HepG2 (cell line): ENCODE data around the gene TIMM10. TPM values are rescaled to one million over a fixed set of nuclear protein-coding genes. Genes with fewer than 3 reads are reported as not detected.
A peak's percentile ranks its signal among the peaks of the same experiment; 100 is the strongest.

ENCODE experiments used
- CCAR2 ChIP-seq: fragments of 200-400 bp; formaldehyde crosslinking; optimal IDR thresholded peaks from 2 replicates; pipeline ENCODE3; 2018; ENCODE audit warnings: low read depth, mild to moderate bottlenecking, low read length, moderate library complexity
- ETV6 ChIP-seq: sonication (generic); formaldehyde crosslinking; conservative IDR thresholded peaks from 2 replicates; pipeline ENCODE4 v1.4.0; 2020; ENCODE audit warnings: missing genetic modification reagents
- HBP1 ChIP-seq: IDR thresholded peaks from 2 replicates; pipeline ENCODE4 v1.6.1; 2016; ENCODE audit warnings: low read depth, control low read depth
- HOXD1 ChIP-seq: sonication (generic); formaldehyde crosslinking; IDR thresholded peaks from 2 replicates; pipeline ENCODE4 v1.5.0; 2020; ENCODE audit warnings: missing genetic modification reagents
- KDM6A ChIP-seq: IDR thresholded peaks from 2 replicates; pipeline ENCODE4 v1.6.1; 2016; ENCODE audit warnings: low read depth
- SP1 ChIP-seq, 2 experiments: fragments of 450-650 bp in 1 of 2; sonication (generic) in 1 of 2; formaldehyde crosslinking in 1 of 2; IDR thresholded peaks; 2 replicates each; pipeline versions ENCODE4 v1.4.0 to v1.6.1; 2016 to 2020; ENCODE audit warnings: missing genetic modification reagents in 1 of 2
- TRAFD1 ChIP-seq: sonication (generic); formaldehyde crosslinking; IDR thresholded peaks from 2 replicates; pipeline ENCODE4 v1.5.1; 2020; ENCODE audit warnings: missing genetic modification reagents, mild to moderate bottlenecking, borderline replicate concordance
- ZNF451 ChIP-seq: sonication (generic); formaldehyde crosslinking; IDR thresholded peaks from 2 replicates; pipeline ENCODE4 v1.5.0; 2020; ENCODE audit warnings: mild to moderate bottlenecking, missing genetic modification reagents
- ZNF556 ChIP-seq: sonication (generic); formaldehyde crosslinking; IDR thresholded peaks from 2 replicates; pipeline ENCODE4 v1.4.0; 2020; ENCODE audit warnings: mild to moderate bottlenecking, missing genetic modification reagents, borderline replicate concordance
- ZNF710 ChIP-seq: sonication (generic); formaldehyde crosslinking; IDR thresholded peaks from 2 replicates; pipeline ENCODE4 v1.5.0; 2020; ENCODE audit warnings: mild to moderate bottlenecking, missing genetic modification reagents, borderline replicate concordance
- ZNF770 ChIP-seq: sonication (generic); formaldehyde crosslinking; IDR thresholded peaks from 2 replicates; pipeline ENCODE4 v1.5.0; 2020; ENCODE audit warnings: mild to moderate bottlenecking, missing genetic modification reagents
- ZNF792 ChIP-seq: IDR thresholded peaks from 2 replicates; pipeline ENCODE4 v1.6.1; 2016
- ZSCAN31 ChIP-seq: sonication (generic); formaldehyde crosslinking; IDR thresholded peaks from 2 replicates; pipeline ENCODE4 v1.5.0; 2020; ENCODE audit warnings: low read depth, mild to moderate bottlenecking, missing genetic modification reagents
- ZZZ3 ChIP-seq: sonication (generic); formaldehyde crosslinking; IDR thresholded peaks from 2 replicates; pipeline ENCODE4 v1.4.0; 2020; ENCODE audit warnings: missing genetic modification reagents, mild to moderate bottlenecking, borderline replicate concordance
- polyA plus RNA-seq, 8 experiments: library from polyadenylated mRNA; depleted of rRNA in 3 of 8; stranded (reverse) in 7 of 8; unstranded in 1 of 8; fragments of >200 nt; fragmentation: Illumina TruSeq in 4 of 8; extraction: Trizol in 4 of 8; gene quantifications; 2 replicates each; pipeline versions ENCODE4 v1.2.1 to v1.2.3, GENCODE V29; 2011 to 2016; ENCODE audit warnings: low read depth in 4 of 8, missing spikeins in 1 of 8, mixed read lengths in 1 of 8; ENCODE audit not compliant: insufficient read depth in 1 of 8
- total RNA-seq, 5 experiments: library from RNA; depleted of rRNA; stranded (reverse); fragments of >200 nt; fragmentation: Illumina TruSeq; extraction: Trizol; gene quantifications; 2 replicates each; pipeline ENCODE4 v1.2.3, GENCODE V29; 2016; ENCODE audit warnings: low read depth in 1 of 5
- TF ChIP-seq, protein P1 (sequence below): sonication (generic); formaldehyde crosslinking; IDR thresholded peaks from 2 replicates; pipeline ENCODE4 v1.4.0; 2020; ENCODE audit warnings: mild to moderate bottlenecking, missing genetic modification reagents
- TF ChIP-seq, protein P2 (sequence below): sonication (generic); formaldehyde crosslinking; IDR thresholded peaks from 2 replicates; pipeline ENCODE4 v1.5.0; 2020; ENCODE audit warnings: mild to moderate bottlenecking, low read depth, missing genetic modification reagents, borderline replicate concordance
- TF ChIP-seq, protein P3 (sequence below): sonication (generic); formaldehyde crosslinking; IDR thresholded peaks from 2 replicates; pipeline ENCODE4 v1.4.0; 2020; ENCODE audit warnings: mild to moderate bottlenecking, low read depth, missing genetic modification reagents

The TIMM10 gene
- total and polyA plus RNA-seq, 2 of the 13 experiments (the other 11 are each of a cell fraction or from before 2014, with no cell fraction given) = 67.8 to 82.2 TPM

DNA sequence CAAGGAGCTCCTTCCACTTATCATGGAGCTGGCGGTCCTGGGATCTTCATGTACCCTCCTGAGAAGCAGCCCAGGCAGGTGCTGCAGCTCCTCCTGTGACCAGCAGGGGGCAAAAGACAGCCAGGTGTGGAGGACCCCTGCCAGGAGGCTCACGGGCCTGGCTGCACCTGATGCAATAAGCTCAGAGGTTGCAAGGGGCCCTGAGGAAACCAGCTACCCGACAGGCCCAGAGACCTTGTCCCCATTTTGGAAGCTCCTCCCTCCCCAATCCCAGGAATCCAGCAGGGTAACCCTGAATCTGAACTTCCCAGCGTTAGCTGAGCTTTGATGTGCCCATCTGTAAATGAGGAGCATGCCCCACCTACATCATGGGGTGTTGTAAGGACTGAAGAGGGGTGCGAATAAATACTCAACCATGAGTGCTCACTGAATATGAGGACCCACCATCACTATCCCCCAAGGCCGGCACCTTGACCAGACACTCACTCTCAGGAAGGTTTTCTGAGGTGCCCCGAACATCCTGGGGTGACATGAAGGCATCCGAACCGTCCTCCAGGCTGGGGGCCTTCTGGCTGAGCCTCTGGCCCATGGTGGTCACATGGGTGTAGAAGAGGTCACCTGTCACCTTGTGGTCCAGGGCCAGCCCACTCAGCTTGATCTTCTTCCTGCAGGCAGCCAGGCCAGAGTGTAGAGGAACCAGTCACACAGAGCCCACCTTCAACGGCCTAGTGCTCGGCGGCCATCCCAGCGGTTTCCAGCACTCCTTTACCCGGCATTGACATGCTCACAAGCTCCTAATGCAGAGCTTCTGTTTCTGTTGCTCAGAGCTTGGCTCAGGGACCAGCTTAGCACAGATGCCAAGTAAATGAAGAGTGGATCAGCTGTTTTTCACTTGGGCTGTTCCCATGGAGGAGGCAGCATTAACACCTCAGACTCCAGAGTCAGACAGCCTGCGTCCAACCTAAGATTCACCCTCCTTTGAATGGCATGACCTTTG, 36.7 kb downstream of the TIMM10 start (continued):
- peak; percentile 50 for TF ChIP-seq ZNF770 (CRISPR knock-in tag)
- no peak for TF ChIP-seq ETV6 (CRISPR knock-in tag)
- TF ChIP-seq KDM6A (CRISPR knock-in tag) = no peak
- TF ChIP-seq, protein P1, sequence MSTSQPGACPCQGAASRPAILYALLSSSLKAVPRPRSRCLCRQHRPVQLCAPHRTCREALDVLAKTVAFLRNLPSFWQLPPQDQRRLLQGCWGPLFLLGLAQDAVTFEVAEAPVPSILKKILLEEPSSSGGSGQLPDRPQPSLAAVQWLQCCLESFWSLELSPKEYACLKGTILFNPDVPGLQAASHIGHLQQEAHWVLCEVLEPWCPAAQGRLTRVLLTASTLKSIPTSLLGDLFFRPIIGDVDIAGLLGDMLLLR (CRISPR knock-in tag) = no peak
- TF ChIP-seq ZNF792 (CRISPR knock-in tag) = no peak
- peak; percentile 22; the same call in 1 of the 2 replicates for TF ChIP-seq ZNF556 (CRISPR knock-in tag)
- no peak for TF ChIP-seq CCAR2
- TF ChIP-seq, protein P2, sequence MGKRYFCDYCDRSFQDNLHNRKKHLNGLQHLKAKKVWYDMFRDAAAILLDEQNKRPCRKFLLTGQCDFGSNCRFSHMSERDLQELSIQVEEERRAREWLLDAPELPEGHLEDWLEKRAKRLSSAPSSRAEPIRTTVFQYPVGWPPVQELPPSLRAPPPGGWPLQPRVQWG (CRISPR knock-in tag) = no peak
- no peak; the same call in 1 of the 2 replicates for TF ChIP-seq HOXD1 (CRISPR knock-in tag)
- TF ChIP-seq SP1 (IDR thresholded peaks at IDR 0.05) = no peak
- peak; percentile 27; the same call in 1 of the 2 replicates for TF ChIP-seq SP1 (CRISPR knock-in tag; IDR thresholded peaks at IDR 0.05)
- TF ChIP-seq HBP1 (CRISPR knock-in tag) = no peak
- no peak for TF ChIP-seq ZNF451 (CRISPR knock-in tag)
- TF ChIP-seq ZNF710 (CRISPR knock-in tag) = no peak
- TF ChIP-seq ZSCAN31 (CRISPR knock-in tag) = no peak; the same call in 1 of the 2 replicates
- TF ChIP-seq TRAFD1 (CRISPR knock-in tag) = no peak
- TF ChIP-seq, protein P3, sequence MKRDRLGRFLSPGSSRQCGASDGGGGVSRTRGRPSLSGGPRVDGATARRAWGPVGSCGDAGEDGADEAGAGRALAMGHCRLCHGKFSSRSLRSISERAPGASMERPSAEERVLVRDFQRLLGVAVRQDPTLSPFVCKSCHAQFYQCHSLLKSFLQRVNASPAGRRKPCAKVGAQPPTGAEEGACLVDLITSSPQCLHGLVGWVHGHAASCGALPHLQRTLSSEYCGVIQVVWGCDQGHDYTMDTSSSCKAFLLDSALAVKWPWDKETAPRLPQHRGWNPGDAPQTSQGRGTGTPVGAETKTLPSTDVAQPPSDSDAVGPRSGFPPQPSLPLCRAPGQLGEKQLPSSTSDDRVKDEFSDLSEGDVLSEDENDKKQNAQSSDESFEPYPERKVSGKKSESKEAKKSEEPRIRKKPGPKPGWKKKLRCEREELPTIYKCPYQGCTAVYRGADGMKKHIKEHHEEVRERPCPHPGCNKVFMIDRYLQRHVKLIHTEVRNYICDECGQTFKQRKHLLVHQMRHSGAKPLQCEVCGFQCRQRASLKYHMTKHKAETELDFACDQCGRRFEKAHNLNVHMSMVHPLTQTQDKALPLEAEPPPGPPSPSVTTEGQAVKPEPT = no peak
- no peak for TF ChIP-seq ZZZ3 (CRISPR knock-in tag)
